SH-SY5Y (cell line): ENCODE data around the gene TSPO.

ENCODE experiments used
- GATA2 ChIP-seq: IDR thresholded peaks from 2 replicates; pipeline ENCODE4 v1.6.1; 2011; ENCODE audit warnings: mild to moderate bottlenecking, low read depth, low read length
- GATA3 ChIP-seq: IDR thresholded peaks from 2 replicates; pipeline ENCODE4 v1.6.1; 2011; ENCODE audit warnings: low read depth, mild to moderate bottlenecking, low read length, moderate library complexity

The TSPO gene

DNA sequence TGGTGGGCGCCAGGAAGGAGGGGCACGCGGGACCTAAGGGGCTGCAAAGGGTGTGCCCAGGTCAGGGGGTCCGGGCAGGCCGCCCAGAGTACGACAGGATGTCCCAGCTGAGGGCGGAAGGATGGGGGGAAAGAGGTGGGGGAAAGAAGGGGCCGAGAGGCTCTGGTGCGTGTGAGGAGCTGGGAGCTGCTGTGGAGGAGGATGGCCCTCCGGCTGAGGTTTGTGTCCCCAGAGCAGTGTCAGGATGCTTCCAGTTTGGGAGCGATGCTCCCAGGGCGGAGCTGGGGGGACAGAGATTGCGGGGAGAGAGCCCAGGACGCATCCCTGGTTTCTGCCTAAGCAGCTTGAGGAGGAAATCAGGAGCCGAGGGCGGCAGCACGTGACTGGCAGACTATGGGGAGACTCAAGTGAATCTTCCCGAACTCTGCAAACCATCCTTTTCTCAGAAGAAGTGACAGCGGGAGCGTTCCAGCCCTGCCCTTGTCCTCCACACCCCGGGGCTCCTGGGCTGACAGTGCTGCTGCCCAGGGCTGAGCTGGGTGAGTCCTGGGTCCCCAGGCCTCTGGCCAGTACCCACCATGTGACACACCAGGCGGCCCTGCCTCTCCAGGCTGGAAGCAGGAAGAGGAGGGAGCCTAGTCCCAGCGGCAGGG lies 55.3 kb downstream of the TSPO start:
- TF ChIP-seq GATA2, result no peak

DNA sequence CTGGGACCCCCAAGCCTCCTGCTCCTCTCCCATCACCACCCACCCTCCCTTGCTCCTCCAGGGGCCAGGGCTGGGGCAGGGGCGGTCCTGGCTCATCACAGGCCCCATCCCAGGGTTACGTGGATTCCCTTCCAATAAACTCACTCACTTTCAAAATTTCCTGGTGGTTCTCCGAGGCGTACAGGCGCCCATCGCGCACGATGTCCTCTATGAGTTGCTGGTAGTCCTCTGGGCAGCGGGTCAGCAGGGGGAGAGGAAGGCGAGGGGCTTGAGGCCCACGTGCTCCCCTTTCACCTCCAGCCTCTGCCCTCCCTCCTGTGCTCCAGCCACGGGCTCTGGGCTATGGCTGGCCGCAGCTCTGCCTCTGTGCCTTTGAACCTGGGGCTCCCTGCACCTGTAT lies 56.0 kb downstream of the TSPO start:
- TF ChIP-seq GATA3, result no peak
- TF ChIP-seq GATA2, result no peak

- no peak for TF ChIP-seq GATA3
Measured at GRCh38 chr22:43207849-43208702, 56.7 kb downstream of the TSPO start.

DNA sequence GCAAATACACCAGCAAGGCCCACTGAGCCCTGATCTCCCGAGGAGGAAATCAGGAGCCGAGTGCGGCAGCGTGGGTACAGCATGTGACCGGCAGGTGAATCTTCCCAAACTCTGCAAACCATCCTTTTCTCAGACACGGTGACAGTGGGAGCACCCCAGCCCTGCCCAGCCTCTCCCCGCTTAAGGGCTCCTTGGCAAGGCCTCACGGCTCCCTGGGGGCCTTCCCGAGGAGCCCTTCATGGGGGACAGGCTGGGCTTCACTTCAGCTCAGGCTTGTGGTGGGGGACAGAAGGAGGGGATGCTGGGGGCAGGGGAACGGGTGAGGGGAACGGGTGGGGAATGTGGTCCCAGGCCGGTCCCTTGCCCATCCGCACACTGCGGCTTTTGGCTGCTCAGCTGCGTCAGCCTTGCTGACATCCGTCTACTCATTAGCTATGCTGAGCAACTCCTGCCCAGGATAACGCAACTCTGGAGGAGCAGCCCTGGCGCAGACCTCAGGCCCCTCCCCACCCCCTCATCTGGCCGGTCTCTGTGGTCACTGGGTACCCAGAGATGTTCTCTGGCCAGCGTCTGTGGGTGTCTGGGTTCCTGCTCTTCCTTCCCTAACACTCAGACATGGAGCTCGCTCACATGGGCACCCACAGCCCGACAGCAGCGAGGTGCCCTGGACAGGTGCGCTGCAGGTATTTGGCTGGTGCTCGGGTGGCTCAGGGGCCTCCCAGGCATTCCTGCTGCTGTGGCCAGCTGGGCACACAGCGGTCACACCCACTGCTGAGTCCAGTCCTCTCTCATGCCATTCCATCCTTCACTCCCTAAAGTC lies 57.6 kb downstream of the TSPO start:
- TF ChIP-seq GATA2 (no peak), GATA3 (no peak)

GRCh38 chr22:43209523-43209890 lies 58.1 kb downstream of the TSPO start:
- TF ChIP-seq GATA3 (no peak), GATA2 (no peak)

GRCh38 chr22:43209971-43210370 lies 58.6 kb downstream of the TSPO start:
- TF ChIP-seq GATA3 (no peak), GATA2 (no peak)

- no peak for TF ChIP-seq GATA3
- TF ChIP-seq GATA2, result no peak
Measured at GRCh38 chr22:43210631-43211515, 59.5 kb downstream of the TSPO start.

DNA sequence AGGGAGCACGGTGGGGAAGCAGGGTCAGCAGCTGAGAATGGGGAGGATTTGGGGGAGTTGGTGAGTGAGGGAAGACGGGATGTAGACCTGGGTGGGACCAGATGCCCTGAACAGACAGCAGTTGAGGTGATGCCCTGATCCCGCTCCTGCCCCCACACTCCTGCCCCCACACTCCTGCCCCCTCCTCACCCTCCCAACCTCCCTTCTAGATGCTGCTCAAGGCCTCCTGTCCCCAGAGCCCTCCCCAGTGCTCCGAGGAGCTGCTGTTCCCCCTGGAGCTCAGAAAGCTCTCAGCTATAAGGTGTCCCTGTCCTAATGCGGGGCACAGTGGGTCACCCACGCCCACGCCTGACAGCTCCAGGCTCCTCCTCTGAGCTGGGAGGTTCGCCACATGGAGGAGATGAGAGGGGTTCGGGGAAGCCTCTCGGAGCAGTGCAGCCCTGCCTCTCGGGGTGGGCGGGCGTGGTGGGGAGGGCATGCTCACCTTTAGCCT lies 60.6 kb downstream of the TSPO start:
- TF ChIP-seq GATA3 (no peak), GATA2 (no peak)

- TF ChIP-seq GATA3 (no peak), GATA2 (no peak)
Measured at GRCh38 chr22:43212434-43212952, 61.1 kb downstream of the TSPO start.
